Ectodermal cell (in vitro differentiated cells): ENCODE results near the gene PRDM16.
A peak's percentile ranks its signal among the peaks of the same experiment; 100 is the strongest.

ENCODE experiments used
- H3K27ac ChIP-seq: 2 replicates; pipeline ENCODE4 v1.7.0; 2013; ENCODE audit warnings: mild to moderate bottlenecking, low read depth, low read length; ENCODE audit not compliant: insufficient read depth, poor library complexity, severe bottlenecking
- H3K27me3 ChIP-seq: 2 replicates; pipeline ENCODE4 v1.7.0; 2013; ENCODE audit warnings: mild to moderate bottlenecking, low read length; ENCODE audit not compliant: insufficient read depth, control insufficient read depth, poor library complexity, severe bottlenecking
- H3K36me3 ChIP-seq: one replicate; pipeline ENCODE4 v1.7.0; 2013; ENCODE audit warnings: low read length; ENCODE audit not compliant: control insufficient read depth, insufficient read depth
- H3K4me1 ChIP-seq: one replicate; pipeline ENCODE4 v1.7.0; 2013; ENCODE audit warnings: low read length; ENCODE audit not compliant: control insufficient read depth, insufficient read depth
- H3K4me3 ChIP-seq: 2 replicates; pipeline ENCODE4 v1.7.0; 2013; ENCODE audit warnings: low read depth, low read length, control low read depth; ENCODE audit not compliant: insufficient read depth
- H3K9me3 ChIP-seq: 2 replicates; pipeline ENCODE4 v1.7.0; 2013; ENCODE audit warnings: mild to moderate bottlenecking, low read length, moderate library complexity; ENCODE audit not compliant: control insufficient read depth
- WGBS, 2 experiments: methylation state at CpG; one replicate each; pipeline ENCODE4 v1.1.7; 2013; ENCODE audit warnings: missing lambda C conversion rate in 2 of 2; 5-methylcytosine and 5-hydroxymethylcytosine counted together

The PRDM16 gene

GRCh38 chr1:3467096-3468036, 398.4 kb downstream of the PRDM16 start:
- Histone ChIP-seq H3K9me3 (no peaks in the 10 kb centered on the region), H3K36me3 (no peaks in the 10 kb centered on the region), H3K27ac (no peak overlapping the region), H3K4me1 (peaks cover 19% of the 10 kb centered on the region), H3K4me3 (no peak overlapping the region), H3K27me3 (no peaks in the 10 kb centered on the region)
- 92 to 94% methylated on average over 35 of the region's 35 CpGs for WGBS, 2 experiments

- no peaks in the 10 kb centered on the region for H3K9me3 ChIP-seq
- no peaks in the 10 kb centered on the region for H3K36me3 ChIP-seq
- no peaks in the 10 kb centered on the region for H3K27me3 ChIP-seq
- H3K4me1 ChIP-seq: peaks cover 21% of the 10 kb centered on the region
- H3K27ac ChIP-seq: no peak overlapping the region
- 89% methylated on average over 34 of the region's 34 CpGs for WGBS, 2 experiments
- no peak overlapping the region for H3K4me3 ChIP-seq
These were observed 399.5 kb downstream of the PRDM16 start for GRCh38 chr1:3468236-3469103.

GRCh38 chr1:3469104-3469848, 400.3 kb downstream of the PRDM16 start:
- Histone ChIP-seq H3K4me1 (peaks cover 21% of the 10 kb centered on the region), H3K9me3 (no peaks in the 10 kb centered on the region), H3K27me3 (no peaks in the 10 kb centered on the region), H3K4me3 (no peak overlapping the region), H3K27ac (no peak overlapping the region), H3K36me3 (no peaks in the 10 kb centered on the region)
- WGBS, 2 experiments: 94 to 96% methylated on average over 31 of the region's 31 CpGs

- peaks cover 21% of the 10 kb centered on the region for H3K4me1 ChIP-seq
- no peak overlapping the region for H3K27ac ChIP-seq
- no peaks in the 10 kb centered on the region for H3K36me3 ChIP-seq
- WGBS, 2 experiments: 95 to 96% methylated on average over 17 of the region's 17 CpGs
- no peaks in the 10 kb centered on the region for H3K9me3 ChIP-seq
- H3K27me3 ChIP-seq: no peaks in the 10 kb centered on the region
- H3K4me3 ChIP-seq: no peak overlapping the region
These were observed 401.0 kb downstream of the PRDM16 start for GRCh38 chr1:3469849-3470649.

- H3K4me1 ChIP-seq: peaks cover 21% of the 10 kb centered on the region
- no peaks in the 10 kb centered on the region for H3K27me3 ChIP-seq
- H3K27ac ChIP-seq: peak overlapping the region; percentile 90
- H3K4me3 ChIP-seq: no peak overlapping the region
- H3K9me3 ChIP-seq: no peaks in the 10 kb centered on the region
- no peaks in the 10 kb centered on the region for H3K36me3 ChIP-seq
- WGBS, 2 experiments: 80 to 83% methylated on average over 22 of the region's 22 CpGs
These were observed 401.8 kb downstream of the PRDM16 start for GRCh38 chr1:3470650-3471355.

- Histone ChIP-seq H3K27me3 (no peaks in the 10 kb centered on the region), H3K36me3 (no peaks in the 10 kb centered on the region), H3K4me3 (no peak overlapping the region), H3K27ac (peak overlapping the region; percentile 90), H3K9me3 (no peaks in the 10 kb centered on the region), H3K4me1 (peaks cover 21% of the 10 kb centered on the region)
- WGBS, 2 experiments: 13 to 14% methylated on average over 25 of the region's 25 CpGs
These were observed 402.5 kb downstream of the PRDM16 start for GRCh38 chr1:3471356-3472087.

- Histone ChIP-seq H3K9me3 (no peaks in the 10 kb centered on the region), H3K27me3 (no peaks in the 10 kb centered on the region), H3K4me3 (no peak overlapping the region), H3K4me1 (peaks cover 21% of the 10 kb centered on the region), H3K27ac (no peak overlapping the region), H3K36me3 (no peaks in the 10 kb centered on the region)
- WGBS, 2 experiments: 86 to 87% methylated on average over 25 of the region's 25 CpGs
These were observed 403.3 kb downstream of the PRDM16 start for GRCh38 chr1:3472088-3472850.

GRCh38 chr1:3472906-3473305, 403.9 kb downstream of the PRDM16 start:
- H3K27me3 ChIP-seq: no peaks in the 10 kb centered on the region
- 95% methylated on average over 17 of the region's 17 CpGs for WGBS, 2 experiments

More at GRCh38 chr1:3472906-3473305, 403.9 kb downstream of the PRDM16 start:
- no peak overlapping the region for H3K27ac ChIP-seq
- no peak overlapping the region for H3K4me3 ChIP-seq
- H3K36me3 ChIP-seq: no peaks in the 10 kb centered on the region
- H3K9me3 ChIP-seq: no peaks in the 10 kb centered on the region
- peaks cover 21% of the 10 kb centered on the region for H3K4me1 ChIP-seq
